ENCODE measurements around the gene ATP10B. TPM values are rescaled to one million over a fixed set of nuclear protein-coding genes. Genes with fewer than 3 reads are reported as not detected.

Gene ATP10B
- total and polyA plus RNA-seq, 2 of the 8 experiments (the other 6 are each of a cell fraction or from before 2014, with no cell fraction given), result 0.06 to 0.11 TPM

GRCh38 chr5:160534914-160535313 lies 317.1 kb downstream of the ATP10B start:
- H2BK15ac ChIP-seq (ENCODE audit: low read length), result no peak overlapping the region
- no peak overlapping the region for H3K4me3 ChIP-seq (ENCODE audit: extremely low read depth in 1 of 4, insufficient read depth in 2 of 4, low read depth in 3 of 4, low read length in 4 of 4)
- H2BK12ac ChIP-seq (ENCODE audit: low read depth, low read length), result no peak overlapping the region
- no peak overlapping the region for H3K23ac ChIP-seq (ENCODE audit: insufficient read length)
- H3K4me1 ChIP-seq (replicated peaks in 1 of 4; ENCODE audit: control insufficient read depth in 3 of 4, insufficient read depth in 4 of 4, low read length in 3 of 4), result peaks cover 0 to 3% (median 2%) of the 10 kb centered on the region in 4 experiments; a peak in 2 of 7 replicates
- H3K36me3 ChIP-seq (ENCODE audit: control insufficient read depth in 2 of 4, insufficient read depth in 4 of 4, low read length in 3 of 4), result no peaks in the 10 kb centered on the region
- H3K4me2 ChIP-seq (ENCODE audit: insufficient read depth in 1 of 2, low read depth in 2 of 2, low read length in 2 of 2), result no peak overlapping the region
- DNase-seq (ENCODE audit: low read depth in 1 of 2, low spot score in 2 of 2) (no peak), FAIRE-seq (no peak)
- no peaks in the 10 kb centered on the region for H3K79me2 ChIP-seq (ENCODE audit: control insufficient read depth in 1 of 2, insufficient read depth in 2 of 2, low read length in 2 of 2)
- H3K27ac ChIP-seq (ENCODE audit: low read depth, low read length), result no peak overlapping the region
- H3K18ac ChIP-seq (ENCODE audit: extremely low read depth, low read length), result no peak overlapping the region
- no peak overlapping the region for H4K91ac ChIP-seq (replicated peaks; ENCODE audit: insufficient read length, low read length)
- no peak overlapping the region for H3K9ac ChIP-seq (replicated peaks in 1 of 4; ENCODE audit: extremely low read depth in 1 of 4, low read depth in 3 of 4, low read length in 3 of 4)
- no peaks in the 10 kb centered on the region for H3K27me3 ChIP-seq (replicated peaks in 1 of 4; ENCODE audit: control insufficient read depth in 3 of 4, extremely low read depth in 1 of 4, insufficient read depth in 3 of 4, low read length in 3 of 4)
- no peaks in the 10 kb centered on the region for H3K79me1 ChIP-seq (ENCODE audit: low read depth, low read length)
- H3K23me2 ChIP-seq (ENCODE audit: low read depth, low read length), result no peaks in the 10 kb centered on the region; the same call in 1 of the 2 replicates
- H3K14ac ChIP-seq (ENCODE audit: insufficient read length), result no peak overlapping the region
- H2AFZ ChIP-seq (ENCODE audit: low read length), result 0 out of 2 replicates have a peak overlapping the region, but pooled peaks have one; percentile 59
- H2BK20ac ChIP-seq (ENCODE audit: low read length), result no peak overlapping the region
- TF ChIP-seq TCF12 (IDR thresholded peaks at IDR 0.05; ENCODE audit: low read depth, low read length), result no peak
- no peak for TF ChIP-seq E2F6 (IDR thresholded peaks at IDR 0.05)
- TF ChIP-seq EGR1 (IDR thresholded peaks at IDR 0.05; ENCODE audit: borderline replicate concordance, low read depth, low read length), result no peak
- TF ChIP-seq GTF2F1 (IDR thresholded peaks at IDR 0.05; ENCODE audit: borderline replicate concordance, low read depth, low read length), result no peak
- no peak for TF ChIP-seq TEAD4 (IDR thresholded peaks at IDR 0.05; ENCODE audit: low read depth, low read length)
- no peak for TF ChIP-seq CHD2 (IDR thresholded peaks at IDR 0.05; ENCODE audit: low read length)
- no peak for TF ChIP-seq TBP (IDR thresholded peaks at IDR 0.05; ENCODE audit: low read depth, low read length)
- no peak for TF ChIP-seq CHD1 (IDR thresholded peaks at IDR 0.05; ENCODE audit: low read depth, low read length)
- TF ChIP-seq RNF2 (IDR thresholded peaks at IDR 0.05; ENCODE audit: borderline replicate concordance, low read depth, low read length, missing control alignments, poor library complexity, severe bottlenecking), result no peak
- TF ChIP-seq ASH2L (IDR thresholded peaks at IDR 0.05; ENCODE audit: low read length), result no peak
- TF ChIP-seq POLR2A (IDR thresholded peaks at IDR 0.05; ENCODE audit: control extremely low read depth in 1 of 2, low read depth in 2 of 2, low read length in 2 of 2), result no peak
- TF ChIP-seq TAF1 (IDR thresholded peaks at IDR 0.05; ENCODE audit: low read depth, low read length), result no peak
- TF ChIP-seq CREB1 (IDR thresholded peaks at IDR 0.05), result no peak
- no peak for TF ChIP-seq SP4 (IDR thresholded peaks at IDR 0.05; ENCODE audit: low read length)
- no peak for TF ChIP-seq BACH1 (IDR thresholded peaks at IDR 0.05; ENCODE audit: low read length)
- no peak for TF ChIP-seq NRF1 (IDR thresholded peaks at IDR 0.05; ENCODE audit: low read depth, low read length)
- TF ChIP-seq KDM5A (IDR thresholded peaks at IDR 0.05; ENCODE audit: low read length), result no peak
- H2BK120ac ChIP-seq (replicated peaks; ENCODE audit: low read depth, low read length), result no peak overlapping the region
- no peak overlapping the region for H3K4ac ChIP-seq (replicated peaks; ENCODE audit: insufficient read length, low read depth, low read length)
- POLR2A ChIA-PET (ENCODE audit: partially characterized antibody), result no interaction called here
- no peak overlapping the region for H4K5ac ChIP-seq (ENCODE audit: insufficient read length, low read depth, low read length)
- no peak overlapping the region for H4K8ac ChIP-seq (ENCODE audit: extremely low read depth, insufficient read depth, low read length)
- H3K9me3 ChIP-seq (ENCODE audit: insufficient read depth in 2 of 2, low read depth in 1 of 2, low read length in 1 of 2), result no peaks in the 10 kb centered on the region
- H4K20me1 ChIP-seq (replicated peaks in 1 of 2; ENCODE audit: control insufficient read depth in 1 of 2, insufficient read depth in 2 of 2, low read length in 2 of 2), result no peaks in the 10 kb centered on the region
- no peak overlapping the region for H3K56ac ChIP-seq (replicated peaks; ENCODE audit: insufficient read length, low read depth, low read length)
- no peak overlapping the region for H2BK5ac ChIP-seq (ENCODE audit: low read depth, low read length)
- CTCF ChIA-PET (ENCODE audit: partially characterized antibody), result interaction anchor here (2.2 to 2.5 kb wide), 2 partner anchors 27 to 96 kb away, joined by 8 to 12 read pairs; no protein-coding TSS in a partner anchor
- no peak overlapping the region for H2AK5ac ChIP-seq (ENCODE audit: low read depth, low read length)

All from H1 (cell line).